ENCODE results near the gene LRFN2. TPM values are rescaled to one million over a fixed set of nuclear protein-coding genes. Genes with fewer than 3 reads are reported as not detected.

Gene LRFN2
- total and polyA plus RNA-seq, 2 of the 8 experiments (the other 6 are each of a cell fraction or from before 2014, with no cell fraction given): 2.3 TPM

GRCh38 chr6:40538556-40538955 lies 48.6 kb downstream of the LRFN2 start:
- no peak overlapping the region for H3K4me2 ChIP-seq (ENCODE audit: insufficient read depth in 1 of 2, low read depth in 2 of 2, low read length in 2 of 2)
- H3K23me2 ChIP-seq (ENCODE audit: low read depth, low read length): no peaks in the 10 kb centered on the region
- ChIA-PET CTCF (ENCODE audit: partially characterized antibody) (interaction anchor here (0.6 to 8.6 kb wide), 10 partner anchors 9 to 484 kb away, joined by 3 to 100 read pairs (median 6); no protein-coding TSS in a partner anchor), POLR2A (ENCODE audit: partially characterized antibody) (interaction anchor here (0.7 kb wide), 1 partner anchor 11 kb away, joined by 3 read pairs; no protein-coding TSS in a partner anchor)
- no peak overlapping the region for H2BK5ac ChIP-seq (ENCODE audit: low read depth, low read length)
- H3K14ac ChIP-seq (ENCODE audit: insufficient read length): no peak overlapping the region
- no peak overlapping the region for H3K27ac ChIP-seq (ENCODE audit: low read depth, low read length)
- H3K27me3 ChIP-seq (replicated peaks in 1 of 4; ENCODE audit: control insufficient read depth in 3 of 4, extremely low read depth in 1 of 4, insufficient read depth in 3 of 4, low read length in 3 of 4): no peaks in the 10 kb centered on the region
- peaks cover 10 to 21% (median 14%) of the 10 kb centered on the region in 4 experiments; a peak in 6 of 7 replicates for H3K4me1 ChIP-seq (replicated peaks in 1 of 4; ENCODE audit: control insufficient read depth in 3 of 4, insufficient read depth in 4 of 4, low read length in 3 of 4)
- 97% methylated on average over 9 of the region's 9 CpGs; no CpG with 5 or more reads in 1 of the 2 experiments for WGBS, 2 experiments (ENCODE audit: extremely low coverage in 1 of 2, insufficient coverage in 1 of 2, insufficient read length in 1 of 2, insufficient replicate concordance in 2 of 2, low coverage in 1 of 2, low lambda C conversion rate in 2 of 2, missing lambda C conversion rate in 1 of 2)
- no peak overlapping the region for H4K8ac ChIP-seq (ENCODE audit: extremely low read depth, insufficient read depth, low read length)
- no peaks in the 10 kb centered on the region for H3K36me3 ChIP-seq (ENCODE audit: control insufficient read depth in 2 of 4, insufficient read depth in 4 of 4, low read length in 3 of 4)
- no peak overlapping the region for H2BK20ac ChIP-seq (ENCODE audit: low read length)
- no peak overlapping the region for H2AFZ ChIP-seq (ENCODE audit: low read length)
- 0 out of 2 replicates have a peak overlapping the region, but pooled peaks have one; percentile 33 for H2BK15ac ChIP-seq (ENCODE audit: low read length)
- no peaks in the 10 kb centered on the region for H3K79me1 ChIP-seq (ENCODE audit: low read depth, low read length)
- H3K9me3 ChIP-seq (ENCODE audit: insufficient read depth in 2 of 2, low read depth in 1 of 2, low read length in 1 of 2): no peaks in the 10 kb centered on the region
- H3K23ac ChIP-seq (ENCODE audit: insufficient read length): no peak overlapping the region
- H3K9ac ChIP-seq (replicated peaks in 1 of 4; ENCODE audit: extremely low read depth in 1 of 4, low read depth in 3 of 4, low read length in 3 of 4): no peak overlapping the region; a peak in 1 of 7 replicates
- FAIRE-seq: no peak
- 0 out of 2 replicates have a peak overlapping the region, but pooled peaks have one; percentile 2 for H2AK5ac ChIP-seq (ENCODE audit: low read depth, low read length)
- no peak overlapping the region for H3K56ac ChIP-seq (replicated peaks; ENCODE audit: insufficient read length, low read depth, low read length)
- H3K79me2 ChIP-seq (ENCODE audit: control insufficient read depth in 1 of 2, insufficient read depth in 2 of 2, low read length in 2 of 2): no peaks in the 10 kb centered on the region
- no peak overlapping the region for H4K91ac ChIP-seq (replicated peaks; ENCODE audit: insufficient read length, low read length)
- H4K5ac ChIP-seq (ENCODE audit: insufficient read length, low read depth, low read length): no peak overlapping the region
- H2BK120ac ChIP-seq (replicated peaks; ENCODE audit: low read depth, low read length): no peak overlapping the region
- no peak overlapping the region for H2BK12ac ChIP-seq (ENCODE audit: low read depth, low read length)
- H3K18ac ChIP-seq (ENCODE audit: extremely low read depth, low read length): no peak overlapping the region
- DNase-seq (ENCODE audit: low read depth in 1 of 2, low spot score in 2 of 2): no peak
- no peaks in the 10 kb centered on the region for H4K20me1 ChIP-seq (replicated peaks in 1 of 2; ENCODE audit: control insufficient read depth in 1 of 2, insufficient read depth in 2 of 2, low read length in 2 of 2)
- H3K4ac ChIP-seq (replicated peaks; ENCODE audit: insufficient read length, low read depth, low read length): no peak overlapping the region
- H3K4me3 ChIP-seq (ENCODE audit: extremely low read depth in 1 of 4, insufficient read depth in 2 of 4, low read depth in 3 of 4, low read length in 4 of 4): no peak overlapping the region
- no peak for TF ChIP-seq FOSL1 (IDR thresholded peaks at IDR 0.05; ENCODE audit: insufficient read depth, low read depth, low read length)
- no peak for TF ChIP-seq EZH2 (IDR thresholded peaks at IDR 0.05; ENCODE audit: low read depth, low read length, severe bottlenecking)
- no peak for TF ChIP-seq SP1 (IDR thresholded peaks at IDR 0.05; ENCODE audit: low read depth, low read length)
- no peak for TF ChIP-seq BACH1 (IDR thresholded peaks at IDR 0.05; ENCODE audit: low read length)
- no peak for TF ChIP-seq RBBP5 (IDR thresholded peaks at IDR 0.05; ENCODE audit: borderline replicate concordance, low read depth, low read length)
- TF ChIP-seq TAF7 (optimal IDR thresholded peaks at IDR 0.05; ENCODE audit: borderline replicate concordance, low read depth, low read length): no peak
- no peak for TF ChIP-seq SRF (IDR thresholded peaks at IDR 0.05; ENCODE audit: low read depth, low read length)
- TF ChIP-seq MAFK (IDR thresholded peaks at IDR 0.05; ENCODE audit: low read depth, low read length): no peak
- TF ChIP-seq RAD21 (IDR thresholded peaks at IDR 0.05 in 1 of 2, conservative IDR thresholded peaks at IDR 0.05 in 1 of 2; ENCODE audit: low read depth in 2 of 2, low read length in 2 of 2): no peak
- TF ChIP-seq JUN (IDR thresholded peaks at IDR 0.05; ENCODE audit: low read depth, low read length): no peak
- no peak for TF ChIP-seq RFX5 (IDR thresholded peaks at IDR 0.05; ENCODE audit: borderline replicate concordance, low read depth, low read length)
- no peak for TF ChIP-seq GTF2F1 (IDR thresholded peaks at IDR 0.05; ENCODE audit: borderline replicate concordance, low read depth, low read length)
- no peak for TF ChIP-seq ZNF274 (IDR thresholded peaks at IDR 0.05; ENCODE audit: borderline replicate concordance, extremely low read depth, low read length)

All from H1 (cell line).